Activated T-cell treated with anti-CD3 and anti-CD28 coated beads, Interleukin-2, amount 50 U/mL, for 1 hour (primary cell): ENCODE results near the gene BATF.

ENCODE experiments used
- DNase-seq: peaks from one replicate; pipeline ENCODE4 v3.0.0-alpha.2; 2020

The BATF gene

GRCh38 chr14:75563931-75564330 is 41.7 kb downstream of the BATF start:
- no peak for DNase-seq

GRCh38 chr14:75565056-75565455 is 42.8 kb downstream of the BATF start:
- no peak for DNase-seq

GRCh38 chr14:75566321-75566720 is 44.1 kb downstream of the BATF start:
- peak; percentile 49 for DNase-seq

GRCh38 chr14:75566752-75567151 is 44.5 kb downstream of the BATF start:
- no peak for DNase-seq

GRCh38 chr14:75568140-75568539 is 45.9 kb downstream of the BATF start:
- no peak for DNase-seq

GRCh38 chr14:75568791-75569190 is 46.5 kb downstream of the BATF start:
- DNase-seq, result no peak

- DNase-seq, result no peak
Measured at GRCh38 chr14:75570797-75571196, 48.5 kb downstream of the BATF start.

- DNase-seq, result no peak
Measured at GRCh38 chr14:75572104-75572503, 49.8 kb downstream of the BATF start.

- DNase-seq, result no peak
Measured at GRCh38 chr14:75577090-75577489, 54.8 kb downstream of the BATF start.

- peak; percentile 73 for DNase-seq
Measured at GRCh38 chr14:75577729-75578101, 55.4 kb downstream of the BATF start.

GRCh38 chr14:75578102-75578785 is 56.0 kb downstream of the BATF start, which contains the start of gene FLVCR2:
TSS of gene FLVCR2 (plus strand) at chr14:75578620. CDS start at chr14:75578973, 353 bp downstream.
- peak; percentile 64 for DNase-seq

GRCh38 chr14:75578786-75579337 is 56.6 kb downstream of the BATF start:
- no peak for DNase-seq

GRCh38 chr14:75579338-75579864 is 57.1 kb downstream of the BATF start:
- DNase-seq, result no peak

- DNase-seq, result no peak
Measured at GRCh38 chr14:75579882-75580281, 57.6 kb downstream of the BATF start.

GRCh38 chr14:75587388-75587787 is 65.1 kb downstream of the BATF start:
- no peak for DNase-seq

GRCh38 chr14:75589931-75590330 is 67.7 kb downstream of the BATF start:
- no peak for DNase-seq

GRCh38 chr14:75591331-75591946 is 69.2 kb downstream of the BATF start:
- DNase-seq, result no peak

GRCh38 chr14:75591987-75592575 is 69.8 kb downstream of the BATF start:
- DNase-seq, result no peak

GRCh38 chr14:75595226-75595625 is 73.0 kb downstream of the BATF start:
- DNase-seq, result no peak
